A549 (cell line): ENCODE measurements around the gene PLEKHA6. TPM values are rescaled to one million over a fixed set of nuclear protein-coding genes. Genes with fewer than 3 reads are reported as not detected.
A peak's percentile ranks its signal among the peaks of the same experiment; 100 is the strongest.

Experiments
- ATAC-seq, 2 experiments: fragments of 200-7000 bp in 1 of 2; fragments of >200 bp in 1 of 2; cut with Nextera tagmentation in 1 of 2; cut with Tn5 transposase in 1 of 2; 3 replicates each; pipeline versions ENCODE4 v1.8.0 to v1.9.1; 2018 to 2020; ENCODE audit warnings: mild to moderate bottlenecking in 1 of 2, moderate library complexity in 1 of 2
- CTCF ChIA-PET: fragments of 300-600 bp; sonication (Branson Sonifier 250); formaldehyde crosslinking; extraction: SDS; loops from one replicate; lab custom pipeline; 2021; ENCODE audit warnings: antibody characterized with exemption, inconsistent platforms; lab: Yijun Ruan, JAX
- POLR2A ChIA-PET: fragments of 350-600 bp; formaldehyde crosslinking; extraction: SDS; loops from one replicate; lab custom pipeline; 2021; ENCODE audit warnings: antibody characterized with exemption, inconsistent platforms; lab: Yijun Ruan, JAX
- DNase-seq, 2 experiments: peaks; one replicate each; pipeline versions ENCODE4 v3.0.0 to v3.0.0-alpha.2; 2011 to 2016; ENCODE audit warnings: low read depth in 1 of 2, low spot score in 1 of 2
- FAIRE-seq: peaks from 2 replicates; lab custom pipeline; 2011; peaks lifted over from hg19 to GRCh38; lab: Jason Lieb, UNC
- H3K27ac ChIP-seq, 2 experiments: fragments of >200 bp; sonication (Bioruptor Twin); formaldehyde crosslinking; 3 replicates each; pipeline ENCODE4 v1.5.1; 2016 to 2017
- H3K4me1 ChIP-seq: fragments of >200 bp; sonication (Bioruptor Twin); formaldehyde crosslinking; 3 replicates; pipeline ENCODE4 v1.6.1; 2016
- H3K4me2 ChIP-seq: fragments of >200 bp; sonication (Bioruptor Twin); formaldehyde crosslinking; 3 replicates; pipeline ENCODE4 v1.6.1; 2016
- H3K4me3 ChIP-seq: fragments of >200 bp; sonication (Bioruptor Twin); formaldehyde crosslinking; 3 replicates; pipeline ENCODE4 v1.5.1; 2016
- H3K9me3 ChIP-seq: fragments of >200 bp; sonication (Bioruptor Twin); formaldehyde crosslinking; 3 replicates; pipeline ENCODE4 v1.6.1; 2016
- ATOH8 ChIP-seq: fragments of 250-450 bp; sonication (Bioruptor Pico); IDR thresholded peaks from 2 replicates; pipeline ENCODE4 v1.5.0; 2020; ENCODE audit warnings: low read depth, mild to moderate bottlenecking, moderate library complexity
- CBX2 ChIP-seq: fragments of 200-600 bp; sonication (generic); IDR thresholded peaks from 2 replicates; pipeline ENCODE4 v1.6.1; 2016; ENCODE audit warnings: low read depth, mild to moderate bottlenecking, borderline replicate concordance
- CEBPB ChIP-seq, 2 experiments: fragments of >200 bp in 1 of 2; sonication (Bioruptor Twin) in 1 of 2; formaldehyde crosslinking in 1 of 2; IDR thresholded peaks; 2 replicates each; pipeline ENCODE4 v1.6.1; 2012 to 2016
- E2F6 ChIP-seq: IDR thresholded peaks from 2 replicates; pipeline ENCODE4 v1.6.1; 2012; ENCODE audit warnings: low read depth, borderline replicate concordance
- EHF ChIP-seq: fragments of 250-450 bp; sonication (Bioruptor Pico); IDR thresholded peaks from 2 replicates; pipeline ENCODE4 v1.5.0; 2020; ENCODE audit warnings: mild to moderate bottlenecking
- EP300 ChIP-seq, 2 experiments: fragments of >200 bp; sonication (Bioruptor Twin); formaldehyde crosslinking; IDR thresholded peaks; 2 replicates in 1 of 2; 3 replicates in 1 of 2; pipeline ENCODE4 v1.6.1; 2016 to 2017
- FOSL2 ChIP-seq, 2 experiments: fragments of 450-650 bp in 1 of 2; fragments of >200 bp in 1 of 2; sonication (Bioruptor Twin) in 1 of 2; formaldehyde crosslinking; IDR thresholded peaks; 2 replicates each; pipeline versions ENCODE4 v1.5.0 to v1.6.1; 2016 to 2020; ENCODE audit warnings: mild to moderate bottlenecking in 1 of 2, moderate library complexity in 1 of 2
- HMGXB4 ChIP-seq: fragments of 250-450 bp; sonication (Bioruptor Pico); IDR thresholded peaks from 2 replicates; pipeline ENCODE4 v1.5.0; 2021; ENCODE audit warnings: mild to moderate bottlenecking, moderate library complexity, borderline replicate concordance
- HOXB5 ChIP-seq: fragments of 250-450 bp; sonication (Bioruptor Pico); IDR thresholded peaks from 2 replicates; pipeline ENCODE4 v1.5.0; 2020; ENCODE audit warnings: mild to moderate bottlenecking, moderate library complexity
- KDM1A ChIP-seq: fragments of 200-600 bp; sonication (generic); IDR thresholded peaks from 2 replicates; pipeline ENCODE4 v1.6.1; 2016; ENCODE audit warnings: low read depth, mild to moderate bottlenecking
- MAFK ChIP-seq: fragments of 450-650 bp; IDR thresholded peaks from 2 replicates; pipeline ENCODE4 v1.6.1; 2014; ENCODE audit not compliant: partially characterized antibody
- MAZ ChIP-seq: fragments of 150-350 bp; IDR thresholded peaks from 2 replicates; pipeline ENCODE4 v1.6.1; 2014; ENCODE audit warnings: antibody characterized with exemption, low read depth, low read length, borderline replicate concordance
- PBX3 ChIP-seq: IDR thresholded peaks from 2 replicates; pipeline ENCODE4 v1.6.1; 2012
- POLR2A ChIP-seq: IDR thresholded peaks from 2 replicates; pipeline ENCODE4 v1.6.1; 2012; ENCODE audit warnings: mild to moderate bottlenecking, low read length
- RAD21 ChIP-seq, 2 experiments: fragments of >200 bp in 1 of 2; sonication (Bioruptor Twin) in 1 of 2; formaldehyde crosslinking in 1 of 2; IDR thresholded peaks in 1 of 2; conservative IDR thresholded peaks in 1 of 2; 2 replicates in 1 of 2; 3 replicates in 1 of 2; pipeline ENCODE4 v1.6.1; 2012 to 2018; ENCODE audit warnings: inconsistent platforms in 1 of 2
- RARB ChIP-seq: fragments of 250-450 bp; sonication (Bioruptor Pico); IDR thresholded peaks from 2 replicates; pipeline ENCODE4 v1.8.0; 2021; ENCODE audit warnings: mild to moderate bottlenecking, moderate library complexity
- RNF2 ChIP-seq: fragments of 200-600 bp; sonication (generic); IDR thresholded peaks from 2 replicates; pipeline ENCODE4 v1.6.1; 2016; ENCODE audit warnings: low read depth, mild to moderate bottlenecking, antibody characterized with exemption, moderate library complexity, borderline replicate concordance
- TFCP2L1 ChIP-seq: fragments of 250-450 bp; sonication (Bioruptor Pico); IDR thresholded peaks from 2 replicates; pipeline ENCODE4 v1.5.0; 2021; ENCODE audit warnings: mild to moderate bottlenecking
- ZFP36 ChIP-seq: fragments of 450-650 bp; IDR thresholded peaks from 2 replicates; pipeline ENCODE4 v1.6.1; 2014; ENCODE audit warnings: borderline replicate concordance; ENCODE audit not compliant: partially characterized antibody
- ZNF302 ChIP-seq: fragments of 250-450 bp; sonication (Bioruptor Pico); IDR thresholded peaks from 2 replicates; pipeline ENCODE4 v1.9.0; 2021; ENCODE audit warnings: inconsistent platforms, mild to moderate bottlenecking, moderate library complexity
- ZSCAN20 ChIP-seq: fragments of 250-450 bp; sonication (Bioruptor Pico); IDR thresholded peaks from 2 replicates; pipeline ENCODE4 v1.8.0; 2022; ENCODE audit warnings: mild to moderate bottlenecking, moderate library complexity
- WGBS: methylation state at CpG from one replicate; pipeline ENCODE4 v1.1.6; 2017; ENCODE audit errors: missing lambda C conversion rate; 5-methylcytosine and 5-hydroxymethylcytosine counted together
- polyA plus RNA-seq, 4 experiments: library from polyadenylated mRNA; depleted of rRNA in 3 of 4; stranded (reverse); fragments of >200 nt; fragmentation: RNase III in 1 of 4; extraction: RNeasy Plus Mini Kit Qiagen cat#74134 plus additional on column Dnase treatment in 1 of 4; gene quantifications; 2 replicates in 3 of 4; 3 replicates in 1 of 4; pipeline ENCODE4 v1.2.3, GENCODE V29; 2011 to 2017
- TF ChIP-seq, protein P1 (sequence below): fragments of 150-350 bp; IDR thresholded peaks from 2 replicates; pipeline ENCODE4 v1.6.1; 2014; ENCODE audit warnings: low read depth, mild to moderate bottlenecking, low read length
- TF ChIP-seq, protein P2 (sequence below): IDR thresholded peaks from 2 replicates; pipeline ENCODE4 v1.6.1; 2012

PLEKHA6 gene
- polyA plus RNA-seq, 2 of the 4 experiments (the other 2 are of a cell fraction) = 13.0 to 26.2 TPM

- WGBS = 93% methylated on average over 4 of the region's 4 CpGs
- DNase-seq = no peak
- ATAC-seq = no peak
- ChIA-PET CTCF (interaction anchor here (0.6 to 7.3 kb wide), 11 partner anchors 13 to 159 kb away, joined by 3 to 38 read pairs (median 5); partner anchors contain the start of genes GOLT1A and PLEKHA6), POLR2A (no interaction called here)
- Histone ChIP-seq H3K27ac (no peak overlapping the region), H3K4me2 (no peak overlapping the region), H3K9me3 (no peaks in the 10 kb centered on the region), H3K4me3 (no peak overlapping the region), H3K4me1 (peaks cover 44% of the 10 kb centered on the region)
- no peak for TF ChIP-seq KDM1A
- TF ChIP-seq EP300 (IDR thresholded peaks at IDR 0.05) = no peak
- no peak for TF ChIP-seq ZSCAN20 (CRISPR knock-in tag)
- TF ChIP-seq FOSL2 (IDR thresholded peaks at IDR 0.05) = no peak
- no peak for TF ChIP-seq FOSL2 (CRISPR knock-in tag; IDR thresholded peaks at IDR 0.05)
- TF ChIP-seq RNF2 = no peak
- no peak for TF ChIP-seq CBX2
- TF ChIP-seq, protein P1, sequence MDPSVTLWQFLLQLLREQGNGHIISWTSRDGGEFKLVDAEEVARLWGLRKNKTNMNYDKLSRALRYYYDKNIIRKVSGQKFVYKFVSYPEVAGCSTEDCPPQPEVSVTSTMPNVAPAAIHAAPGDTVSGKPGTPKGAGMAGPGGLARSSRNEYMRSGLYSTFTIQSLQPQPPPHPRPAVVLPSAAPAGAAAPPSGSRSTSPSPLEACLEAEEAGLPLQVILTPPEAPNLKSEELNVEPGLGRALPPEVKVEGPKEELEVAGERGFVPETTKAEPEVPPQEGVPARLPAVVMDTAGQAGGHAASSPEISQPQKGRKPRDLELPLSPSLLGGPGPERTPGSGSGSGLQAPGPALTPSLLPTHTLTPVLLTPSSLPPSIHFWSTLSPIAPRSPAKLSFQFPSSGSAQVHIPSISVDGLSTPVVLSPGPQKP = no peak
- TF ChIP-seq CEBPB (IDR thresholded peaks at IDR 0.05) = no peak
- TF ChIP-seq MAZ = no peak
- no peak for TF ChIP-seq MAFK
- FAIRE-seq = no peak
Observed at GRCh38 chr1:204343802-204344201, 15.9 kb downstream of the PLEKHA6 start.

DNA sequence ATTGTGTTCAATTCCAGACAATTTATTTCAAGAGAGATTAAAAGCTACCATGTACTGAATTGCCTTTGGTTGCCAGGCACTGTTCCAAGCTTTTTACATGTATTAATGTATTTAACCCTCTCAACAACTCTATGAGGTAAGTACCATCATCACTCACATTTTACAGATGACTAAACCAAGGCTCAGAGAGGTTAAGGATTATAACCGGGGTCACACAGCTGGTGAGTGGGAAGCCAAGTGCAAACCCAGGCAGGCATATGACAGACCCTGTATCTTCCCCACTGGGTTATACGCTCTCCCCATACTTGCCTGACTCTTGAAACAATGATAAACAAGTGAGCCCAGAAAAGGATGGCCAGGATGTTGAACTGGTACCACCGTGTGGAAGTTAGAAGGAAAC is 16.5 kb downstream of the PLEKHA6 start:
- 92% methylated on average over 3 of the region's 3 CpGs for WGBS
- Histone ChIP-seq H3K27ac (no peak overlapping the region), H3K4me3 (no peak overlapping the region), H3K4me2 (no peak overlapping the region), H3K9me3 (no peaks in the 10 kb centered on the region), H3K4me1 (peaks cover 38% of the 10 kb centered on the region)
- ATAC-seq (no peak), FAIRE-seq (no peak), DNase-seq (no peak)
- CTCF ChIA-PET = interaction anchor here (0.6 to 7.3 kb wide), 13 partner anchors 12 to 181 kb away, joined by 3 to 38 read pairs (median 6); partner anchors contain the start of genes GOLT1A and PLEKHA6
- TF ChIP-seq CEBPB (IDR thresholded peaks at IDR 0.05) (no peak), ZNF302 (no peak), ZFP36 (peak; percentile 2)
- POLR2A ChIA-PET = no interaction called here

DNA sequence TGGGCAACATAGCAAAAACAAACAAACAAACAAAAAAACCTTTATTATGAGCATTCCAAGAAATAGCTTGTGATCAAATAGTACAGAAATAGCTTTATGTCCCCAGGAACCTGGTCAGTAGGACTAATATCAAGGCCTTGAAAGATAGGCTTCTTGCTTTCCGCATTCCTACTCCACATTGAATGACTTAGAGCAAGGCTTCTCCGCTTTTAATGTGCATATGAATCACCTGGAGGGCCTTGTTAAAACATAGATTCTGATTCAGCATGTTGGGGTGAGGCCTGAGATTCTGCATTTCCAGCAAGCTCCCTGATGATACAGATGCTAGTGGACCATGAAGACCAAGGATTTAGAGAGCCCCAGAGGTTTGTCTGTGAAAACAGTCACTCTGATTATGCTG is 17.4 kb downstream of the PLEKHA6 start:
- DNase-seq = no peak
- Histone ChIP-seq H3K4me3 (no peak overlapping the region), H3K27ac (no peak overlapping the region), H3K4me2 (no peak overlapping the region), H3K4me1 (peaks cover 31% of the 10 kb centered on the region), H3K9me3 (no peaks in the 10 kb centered on the region)
- TF ChIP-seq ZSCAN20 (CRISPR knock-in tag) (no peak), E2F6 (no peak), MAZ (no peak), HOXB5 (CRISPR knock-in tag) (no peak)
- no peak for ATAC-seq
- ChIA-PET CTCF (interaction anchor here (0.9 to 7.3 kb wide), 15 partner anchors 8 to 180 kb away, joined by 3 to 38 read pairs (median 4); partner anchors contain the start of gene PLEKHA6), POLR2A (no interaction called here)
- 86% methylated on average over 2 of the region's 2 CpGs for WGBS
- no peak for FAIRE-seq

GRCh38 chr1:204341380-204341779 is 18.3 kb downstream of the PLEKHA6 start:
- FAIRE-seq = no peak
- Histone ChIP-seq H3K4me2 (no peak overlapping the region), H3K4me1 (peaks cover 31% of the 10 kb centered on the region), H3K4me3 (no peak overlapping the region), H3K9me3 (no peaks in the 10 kb centered on the region), H3K27ac (no peak overlapping the region)
- no peak for DNase-seq
- ATAC-seq = no peak
- POLR2A ChIA-PET = no interaction called here
- CTCF ChIA-PET = interaction anchor here (0.7 to 7.3 kb wide), 13 partner anchors 8 to 183 kb away, joined by 3 to 38 read pairs (median 4); partner anchors contain the start of gene PLEKHA6
- TF ChIP-seq MAFK (no peak), POLR2A (no peak), EHF (CRISPR knock-in tag) (no peak), RARB (CRISPR knock-in tag) (no peak), HMGXB4 (CRISPR knock-in tag) (no peak), PBX3 (no peak), MAZ (no peak), TFCP2L1 (CRISPR knock-in tag) (no peak), RAD21 (conservative IDR thresholded peaks at IDR 0.05 in 1 of 2, IDR thresholded peaks at IDR 0.05 in 1 of 2) (no peak), ZFP36 (no peak), ATOH8 (CRISPR knock-in tag) (no peak)
- TF ChIP-seq, protein P2, sequence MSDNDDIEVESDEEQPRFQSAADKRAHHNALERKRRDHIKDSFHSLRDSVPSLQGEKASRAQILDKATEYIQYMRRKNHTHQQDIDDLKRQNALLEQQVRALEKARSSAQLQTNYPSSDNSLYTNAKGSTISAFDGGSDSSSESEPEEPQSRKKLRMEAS = no peak
